ENCODE data around the gene GAS2L1.

GAS2L1 gene

DNA sequence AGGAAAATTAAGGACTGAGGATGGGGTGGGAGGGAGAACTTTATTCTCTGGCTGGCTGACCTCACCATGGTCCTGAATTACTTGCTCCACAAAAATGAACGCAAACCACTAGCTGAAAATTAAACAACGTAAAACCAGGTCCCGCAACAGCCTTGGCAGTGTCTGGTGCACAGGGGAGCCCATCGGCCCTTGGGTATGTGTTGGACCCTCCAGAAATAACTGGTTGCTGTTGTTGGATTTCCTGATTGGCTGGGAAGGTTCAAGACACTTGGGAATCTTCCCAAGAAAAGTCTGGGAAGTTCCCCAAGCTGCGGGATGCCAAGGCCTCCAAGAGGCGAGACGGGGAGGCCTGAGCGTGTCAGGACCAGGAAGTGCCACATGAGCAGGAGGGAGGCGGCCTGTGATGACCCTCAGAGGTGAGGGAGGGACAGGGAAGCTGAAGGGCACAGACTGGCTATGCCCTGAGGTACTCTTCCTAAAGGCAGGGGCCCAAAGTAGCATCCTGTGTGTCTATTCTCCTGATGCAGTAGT is 19.4 kb downstream of the GAS2L1 start:
- in situ Hi-C loops (cut with MboI; ENCODE audit: low sequenced_read_pairs) = no loop called here

DNA sequence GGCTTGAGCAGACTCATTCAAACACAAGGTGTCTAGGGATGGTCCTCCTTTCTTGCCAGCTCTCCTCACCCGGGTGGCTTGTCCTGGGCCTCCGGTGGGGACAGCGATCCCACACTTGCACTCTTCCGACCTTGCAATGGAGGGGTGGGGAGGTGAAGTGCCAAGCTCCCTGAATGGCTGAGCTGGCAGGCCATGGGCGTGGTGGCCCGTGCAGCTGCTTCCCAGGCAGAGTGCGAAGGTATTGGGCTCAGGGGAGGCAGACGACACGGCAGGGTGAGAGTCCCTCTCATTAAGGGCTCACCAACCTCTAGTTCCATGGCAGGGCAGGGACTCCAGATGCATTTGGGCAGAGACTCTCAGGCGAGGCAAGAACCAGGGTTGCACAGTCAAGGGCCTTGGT is 20.0 kb downstream of the GAS2L1 start:
- in situ Hi-C loops (cut with MboI; ENCODE audit: low sequenced_read_pairs) = no loop called here

DNA sequence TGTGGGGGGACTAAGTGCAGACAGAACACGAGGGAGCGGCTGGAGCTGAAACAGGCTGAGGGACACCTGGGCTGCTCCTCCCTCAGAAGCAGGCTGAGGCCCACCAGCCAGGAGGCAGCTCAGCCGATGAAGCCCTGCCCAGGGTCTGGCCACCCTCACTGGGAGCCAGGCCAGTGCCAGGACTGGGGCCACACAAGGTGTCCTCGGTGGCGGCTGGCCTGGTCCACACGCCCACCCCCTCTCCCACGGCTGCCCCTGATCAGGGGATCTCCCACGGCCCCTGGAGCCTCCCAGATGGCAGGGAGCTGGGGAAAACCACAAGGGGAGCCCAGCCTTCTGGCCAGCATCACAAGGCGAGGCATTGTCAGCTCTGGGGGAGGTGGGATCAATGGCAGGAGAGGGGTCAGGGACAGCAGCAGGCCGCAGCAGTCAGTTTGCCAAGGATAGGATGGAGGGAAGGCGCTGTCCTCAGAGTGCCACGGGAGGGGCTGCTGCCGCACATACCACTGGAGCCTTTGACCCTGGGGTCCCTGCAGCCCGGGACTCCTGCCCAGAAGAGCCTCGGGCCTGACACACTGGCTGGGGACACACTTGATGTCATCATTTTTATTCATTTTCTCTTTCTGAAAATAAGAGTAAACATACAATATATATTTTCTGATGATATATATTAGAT is 20.8 kb downstream of the GAS2L1 start:
- in situ Hi-C loops (cut with MboI; ENCODE audit: low sequenced_read_pairs) = no loop called here

DNA sequence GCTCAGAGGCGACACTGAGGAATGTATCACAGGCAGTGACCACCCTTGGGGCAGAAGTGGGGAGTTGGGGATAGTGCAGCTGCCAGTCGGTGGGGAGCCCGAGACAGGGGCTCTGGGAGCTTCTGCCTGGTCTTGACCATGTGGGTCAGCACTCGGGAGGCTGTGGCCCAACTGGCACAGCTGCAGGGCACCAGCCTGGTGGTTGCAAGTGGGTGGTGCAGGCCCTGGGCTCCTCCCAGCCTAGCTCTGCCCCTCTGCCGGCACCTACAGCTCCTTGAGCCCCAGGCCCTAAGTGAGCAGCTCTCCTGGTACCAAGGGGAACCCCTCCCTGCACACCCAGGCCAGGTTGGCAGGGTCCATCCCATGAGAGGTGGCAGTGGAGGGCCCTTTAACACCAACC is 21.6 kb downstream of the GAS2L1 start:
- in situ Hi-C loops (cut with MboI; ENCODE audit: low sequenced_read_pairs) = no loop called here

DNA sequence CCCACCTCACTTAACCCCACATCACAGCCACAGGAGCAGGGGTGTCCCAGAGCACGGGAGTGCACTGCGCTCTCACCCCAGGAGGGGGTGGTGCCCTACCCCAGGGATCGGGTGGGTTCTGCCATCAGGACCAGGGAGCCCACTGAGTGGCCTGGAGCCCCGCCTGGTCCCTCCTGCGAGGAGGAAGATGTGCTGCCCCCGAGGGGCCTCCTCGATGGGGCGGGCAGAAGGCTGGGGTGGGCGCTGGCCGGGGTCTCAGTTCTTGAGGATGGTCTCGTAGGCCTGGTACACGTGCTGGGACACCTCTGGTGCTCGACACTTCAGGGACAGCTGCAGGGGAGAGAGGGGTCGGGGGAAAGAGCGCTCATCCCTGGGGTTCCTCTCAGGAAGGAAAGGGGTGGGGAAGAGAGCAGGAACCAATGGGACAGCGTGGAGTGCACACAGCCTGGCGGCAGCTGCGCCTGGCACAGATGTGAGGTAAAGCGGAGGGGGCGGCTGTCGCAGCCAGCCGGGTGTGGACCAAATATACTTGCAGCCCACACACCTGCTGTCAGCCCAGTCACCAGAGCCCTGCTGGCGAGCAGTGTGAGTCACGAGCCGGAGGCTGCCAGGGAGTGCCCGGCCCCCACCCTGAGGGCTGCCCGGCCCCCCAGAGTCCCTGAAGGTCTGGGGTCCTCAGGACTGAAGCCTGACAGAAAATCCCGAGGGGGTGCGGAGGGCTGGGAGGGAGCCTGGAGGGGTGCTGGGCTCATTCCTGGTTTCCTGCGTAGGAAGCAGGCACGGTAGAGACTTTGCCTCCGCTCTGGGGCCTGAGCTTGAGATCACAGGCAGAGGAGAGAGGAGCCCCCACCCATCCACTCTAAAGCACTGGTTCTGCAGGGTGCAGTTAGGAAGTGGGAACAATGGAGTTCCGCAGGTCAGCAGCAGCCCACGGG is 22.4 kb downstream of the GAS2L1 start:
- in situ Hi-C loops (cut with MboI; ENCODE audit: low sequenced_read_pairs) = no loop called here

DNA sequence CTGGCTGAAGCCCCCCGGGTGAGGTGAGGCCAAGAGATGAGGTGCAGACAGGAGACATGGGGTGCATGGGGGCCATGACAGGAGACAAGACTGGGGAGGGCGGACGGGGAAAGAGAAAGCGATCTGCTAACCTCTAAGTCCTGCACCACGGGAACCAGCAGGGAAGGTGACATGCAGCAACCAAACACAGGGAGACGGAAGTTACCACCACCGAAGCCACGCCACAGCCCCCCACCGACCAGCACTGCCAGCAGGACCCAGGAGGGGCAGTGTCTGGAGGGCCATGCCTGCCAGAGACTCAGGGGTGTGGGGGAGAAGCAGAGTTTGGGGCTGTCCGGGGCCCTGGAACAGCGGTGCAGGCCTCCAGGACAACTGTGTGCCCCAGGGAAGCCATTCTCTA is 23.1 kb downstream of the GAS2L1 start:
- in situ Hi-C loops (cut with MboI; ENCODE audit: low sequenced_read_pairs) = no loop called here

DNA sequence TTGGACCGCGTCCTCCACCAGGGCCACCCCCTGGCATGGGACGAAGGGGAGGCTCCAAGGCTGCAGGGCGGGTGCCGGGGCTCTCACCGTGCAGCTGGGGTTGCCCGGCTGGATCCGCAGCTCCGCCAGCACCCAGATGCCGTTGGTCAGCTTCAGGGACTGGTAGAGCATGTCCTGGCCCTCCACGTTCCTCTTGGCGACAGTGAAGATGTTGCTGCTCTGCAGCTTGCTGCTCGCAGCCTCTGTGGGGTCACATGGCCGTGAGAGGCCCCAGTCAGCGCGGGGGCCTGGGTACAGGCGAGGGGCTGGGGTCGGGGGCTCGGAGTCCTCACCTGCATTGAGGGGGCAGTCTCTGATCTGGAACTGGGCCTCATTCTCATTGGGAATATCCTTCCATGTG is 23.8 kb downstream of the GAS2L1 start:
- in situ Hi-C loops (cut with MboI; ENCODE audit: low sequenced_read_pairs) = no loop called here

DNA sequence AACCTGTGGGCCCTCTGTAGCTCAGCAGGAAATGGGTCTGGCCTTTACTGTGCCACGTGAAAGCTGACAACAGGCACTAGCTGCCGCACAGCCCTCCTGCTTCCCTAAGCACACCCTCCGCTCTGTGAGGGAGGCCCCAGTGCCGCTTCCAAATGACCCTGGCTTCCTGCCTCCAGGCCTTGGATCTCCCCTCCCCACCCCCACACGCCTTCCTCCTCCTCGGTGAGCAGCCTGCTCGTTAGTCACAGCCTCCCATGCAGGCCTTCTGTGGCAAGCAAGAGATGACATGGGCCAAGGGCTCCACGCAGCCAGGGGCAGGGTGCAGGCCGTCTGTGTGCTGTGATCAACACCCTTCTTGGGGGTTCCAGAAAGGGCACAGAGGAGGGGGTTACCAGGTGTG is 24.3 kb downstream of the GAS2L1 start:
- in situ Hi-C loops (cut with MboI; ENCODE audit: low sequenced_read_pairs) = no loop called here

DNA sequence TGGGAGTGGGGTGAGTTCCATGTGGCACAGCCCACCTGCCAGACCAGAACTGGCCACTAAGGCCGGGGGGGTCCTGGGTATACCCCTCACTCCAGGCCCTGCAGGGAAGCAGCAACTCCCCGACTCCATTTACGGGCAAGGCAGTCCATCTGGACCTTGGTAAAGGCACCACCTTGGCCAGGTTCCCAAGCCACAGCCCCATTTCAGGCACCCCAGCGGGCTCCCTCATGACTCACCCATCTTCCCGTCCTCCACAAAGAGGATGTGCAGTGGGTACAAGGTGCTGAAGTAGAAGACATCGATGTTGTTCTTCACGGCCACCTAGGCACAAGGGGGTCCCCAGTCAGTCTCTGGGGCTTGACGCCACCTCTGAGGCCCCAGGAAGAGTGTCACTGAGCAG is 24.8 kb downstream of the GAS2L1 start:
- in situ Hi-C loops (cut with MboI; ENCODE audit: low sequenced_read_pairs) = no loop called here

DNA sequence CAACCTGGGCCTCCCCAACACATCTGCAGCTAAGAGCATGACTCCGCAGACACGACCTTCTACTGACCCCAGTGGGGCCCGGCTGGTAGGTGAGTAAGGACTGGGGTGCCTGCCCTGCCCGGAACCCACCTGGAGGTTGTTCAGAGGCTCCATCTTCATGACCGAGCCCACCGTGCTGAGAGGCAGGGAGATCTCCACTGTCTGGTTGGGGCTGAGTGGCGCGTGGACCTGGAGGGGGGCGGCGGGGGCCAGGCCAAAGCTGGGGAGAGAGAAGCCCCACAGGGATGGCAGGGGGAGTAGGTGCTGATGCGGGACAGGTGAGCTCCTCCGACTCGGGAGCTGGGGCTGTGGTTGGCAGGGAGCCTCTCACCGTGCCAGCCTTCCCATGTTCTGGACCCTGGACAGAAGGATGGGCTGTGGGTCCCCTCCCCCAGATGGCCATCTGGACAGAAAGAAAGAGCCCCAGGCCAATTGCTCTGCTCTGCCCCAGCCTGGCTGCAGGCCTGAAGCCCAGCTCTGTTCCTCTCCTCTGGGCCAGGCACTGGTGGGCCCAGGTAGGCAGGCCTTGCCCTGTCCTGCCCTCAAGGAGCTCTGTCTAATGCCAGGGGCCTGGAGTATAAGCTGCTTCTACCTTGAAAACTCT is 25.3 kb downstream of the GAS2L1 start:
- in situ Hi-C loops (cut with MboI; ENCODE audit: low sequenced_read_pairs) = no loop called here

DNA sequence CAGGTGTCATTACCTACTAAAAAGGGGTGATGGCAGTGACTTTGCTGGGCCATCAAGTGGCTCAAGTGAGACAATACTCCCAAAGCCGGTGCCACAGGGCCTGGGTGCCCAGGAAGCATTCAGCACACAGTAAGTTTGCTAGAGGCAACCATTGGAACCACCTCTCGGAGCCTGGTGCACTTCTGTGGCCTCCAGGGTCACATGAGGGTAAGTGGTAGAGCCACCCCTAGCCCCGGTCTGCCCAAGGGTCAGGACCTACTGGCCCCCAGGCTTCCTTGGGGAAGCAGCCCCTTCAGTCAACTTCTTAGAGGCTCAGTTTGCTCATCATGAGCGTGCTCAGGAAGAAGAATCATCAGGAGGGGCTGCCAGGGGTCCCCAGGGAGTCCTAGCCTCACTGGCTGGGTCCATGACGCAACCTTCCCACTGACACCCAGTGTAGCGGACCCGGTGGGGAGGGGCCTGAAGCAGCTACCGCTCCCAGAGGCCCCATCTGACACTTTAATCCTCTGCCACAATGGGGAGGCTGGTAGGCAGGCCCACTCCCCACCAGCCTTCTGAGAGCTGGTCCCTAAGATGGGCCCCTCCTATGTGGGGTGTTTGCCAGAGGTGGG is 26.5 kb downstream of the GAS2L1 start:
- in situ Hi-C loops (cut with MboI; ENCODE audit: low sequenced_read_pairs) = no loop called here

DNA sequence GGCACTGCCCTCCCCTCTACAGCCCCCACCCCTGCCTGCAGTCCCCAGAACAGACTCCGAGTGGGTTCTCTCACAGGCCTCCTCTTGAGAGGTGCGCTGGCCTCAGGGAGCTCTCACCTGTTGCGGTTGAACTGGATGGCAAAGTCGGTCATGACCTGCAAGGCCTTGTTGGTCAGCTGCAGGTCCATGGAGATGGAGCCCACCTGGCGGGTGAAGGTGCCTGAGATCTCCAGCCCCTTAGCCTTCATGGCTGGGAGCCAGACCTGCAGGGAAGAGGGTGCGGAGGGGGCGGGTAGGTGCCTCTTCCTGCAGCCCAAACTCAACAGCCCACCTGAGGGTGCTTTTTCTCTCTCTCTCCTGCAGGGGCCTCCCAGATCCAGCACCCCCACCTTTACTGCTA is 27.7 kb downstream of the GAS2L1 start:
- in situ Hi-C loops (cut with MboI; ENCODE audit: low sequenced_read_pairs) = no loop called here

DNA sequence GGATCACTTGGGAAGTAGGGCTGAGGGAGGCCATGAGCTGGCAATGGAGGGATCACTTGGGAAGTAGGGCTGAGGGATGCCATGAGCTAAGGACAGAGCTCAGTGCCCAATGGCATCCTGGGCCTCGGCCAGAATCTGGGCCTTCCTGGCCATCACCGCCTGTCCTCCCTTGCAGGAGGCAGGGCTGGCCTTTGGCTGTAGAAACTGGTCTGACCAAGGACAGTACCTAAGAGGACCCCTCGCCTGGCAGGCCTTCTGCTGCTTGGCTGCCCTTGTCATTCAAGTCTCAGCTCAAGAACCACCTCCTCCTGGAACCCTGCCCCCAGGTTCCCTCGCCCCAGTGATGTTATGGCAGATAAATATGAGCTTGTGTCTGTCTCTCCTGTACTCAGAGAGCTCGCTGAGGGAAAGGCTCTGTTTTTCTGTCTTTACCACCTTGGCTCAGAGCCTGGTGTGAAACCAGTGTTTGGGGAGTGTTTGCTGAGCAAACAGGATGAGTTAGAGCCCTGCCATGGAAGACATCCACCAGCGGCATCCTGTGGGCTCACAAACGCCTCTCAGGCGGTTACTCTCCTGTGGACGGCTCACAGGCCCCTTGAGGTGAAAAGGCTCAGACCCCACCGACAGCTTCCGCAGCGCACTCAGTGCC is 28.4 kb downstream of the GAS2L1 start:
- in situ Hi-C loops (cut with MboI; ENCODE audit: low sequenced_read_pairs) = no loop called here

DNA sequence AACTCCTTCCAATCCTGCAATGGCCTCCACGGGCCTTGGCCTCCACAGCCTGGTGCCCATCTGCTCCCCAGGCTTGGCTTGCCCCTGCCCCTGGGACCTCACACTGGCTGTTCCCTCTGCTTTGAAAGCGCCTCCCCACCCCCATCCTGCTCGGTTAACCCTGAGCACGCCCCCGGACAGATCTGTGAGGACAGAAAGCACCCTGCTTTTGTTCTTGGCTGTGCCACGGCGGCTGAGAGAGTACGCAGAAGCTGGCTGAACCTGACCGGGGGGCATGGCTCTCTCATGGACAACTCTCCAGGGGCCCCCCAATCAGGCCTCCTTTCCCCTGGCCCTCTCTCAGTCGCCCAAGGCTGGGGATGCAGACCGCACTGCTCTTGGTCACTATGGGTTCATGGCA is 29.2 kb downstream of the GAS2L1 start:
- in situ Hi-C loops (cut with MboI; ENCODE audit: low sequenced_read_pairs) = no loop called here

DNA sequence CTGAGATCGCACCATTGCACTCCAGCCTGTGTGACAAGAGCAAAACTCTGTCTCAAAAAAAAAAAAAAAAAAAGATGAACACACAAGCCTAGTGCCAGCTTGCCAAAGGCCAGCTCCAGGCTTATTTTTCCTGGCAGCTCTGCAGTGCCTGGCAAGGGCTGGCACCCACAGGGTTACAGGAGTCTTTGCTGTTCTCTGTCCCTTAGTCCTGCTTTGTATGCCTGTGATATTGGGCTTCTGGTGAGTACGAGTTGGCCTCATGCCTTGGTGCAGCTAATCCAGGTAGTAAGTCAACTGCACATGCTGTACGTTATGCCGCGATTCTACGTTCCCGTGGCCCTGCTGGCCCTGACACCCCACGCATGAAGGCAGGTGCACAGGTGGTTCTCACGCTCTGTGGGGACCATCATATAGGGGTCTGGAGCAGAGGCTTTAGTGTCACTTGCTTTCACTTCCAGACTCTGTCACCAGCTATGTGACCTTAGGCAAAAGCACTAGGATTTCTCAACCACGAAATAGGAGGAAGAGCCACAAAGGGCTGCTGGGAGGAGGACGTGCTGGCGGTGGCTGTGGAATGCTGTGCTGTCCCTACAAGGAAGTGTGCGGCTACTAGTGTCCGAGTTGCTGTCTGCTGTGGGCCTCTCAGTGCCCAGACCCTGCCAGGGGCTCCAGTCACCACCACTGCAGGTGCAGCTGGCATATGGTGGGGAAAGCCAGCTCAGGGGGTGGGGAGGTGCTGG is 30.5 kb downstream of the GAS2L1 start:
- in situ Hi-C loops (cut with MboI; ENCODE audit: low sequenced_read_pairs) = no loop called here

DNA sequence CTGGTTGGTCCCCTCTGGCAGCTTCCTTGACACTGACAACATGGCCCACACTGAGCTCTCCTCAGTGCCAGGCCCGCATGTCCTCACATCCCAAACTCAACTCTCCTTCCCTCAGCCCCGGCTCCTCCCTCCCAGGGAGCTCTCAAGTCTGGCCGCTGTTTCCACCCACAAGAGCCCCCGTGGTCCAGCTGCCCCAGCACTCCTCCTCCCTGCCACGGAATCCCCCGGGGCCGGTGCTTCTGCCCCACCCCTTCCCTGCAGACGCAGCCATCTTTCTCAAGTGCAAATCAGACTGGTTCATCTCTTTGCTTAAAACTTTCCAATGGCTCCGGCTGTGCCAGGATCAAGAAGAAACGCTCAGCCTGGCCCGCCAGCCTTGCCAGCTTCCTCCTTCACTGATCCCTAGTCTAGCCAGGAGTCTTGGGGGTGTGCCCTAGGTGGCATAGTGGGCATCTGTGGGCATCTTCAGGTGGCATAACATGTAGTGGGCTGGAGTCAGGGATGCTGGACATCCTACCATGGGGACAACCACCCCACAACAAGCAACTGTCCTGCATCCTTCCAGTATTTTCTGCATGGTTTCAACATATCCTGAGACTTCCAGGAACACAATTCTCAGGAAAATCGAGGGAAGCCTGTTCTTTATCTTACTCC is 31.3 kb downstream of the GAS2L1 start:
- in situ Hi-C loops (cut with MboI; ENCODE audit: low sequenced_read_pairs) = no loop called here

DNA sequence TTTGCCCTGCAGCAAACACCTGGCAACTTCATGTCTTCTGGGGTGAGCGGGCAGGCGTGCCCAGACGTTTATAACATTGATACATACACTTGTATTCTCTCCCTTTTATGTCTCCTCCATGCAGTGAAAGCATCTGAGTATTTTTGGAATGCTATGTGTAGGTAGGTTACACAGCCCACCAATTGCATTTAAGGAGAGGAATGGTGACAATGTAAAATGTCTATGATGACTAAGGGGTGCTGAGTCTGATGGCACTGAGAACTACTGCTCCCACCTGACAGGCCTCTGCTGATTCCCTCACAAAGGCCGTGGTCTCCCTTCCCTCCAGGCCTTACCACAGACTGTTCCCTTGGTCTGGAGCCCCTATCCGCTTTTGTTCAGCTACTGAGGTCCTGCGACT is 31.9 kb downstream of the GAS2L1 start:
- in situ Hi-C loops (cut with MboI; ENCODE audit: low sequenced_read_pairs) = no loop called here

DNA sequence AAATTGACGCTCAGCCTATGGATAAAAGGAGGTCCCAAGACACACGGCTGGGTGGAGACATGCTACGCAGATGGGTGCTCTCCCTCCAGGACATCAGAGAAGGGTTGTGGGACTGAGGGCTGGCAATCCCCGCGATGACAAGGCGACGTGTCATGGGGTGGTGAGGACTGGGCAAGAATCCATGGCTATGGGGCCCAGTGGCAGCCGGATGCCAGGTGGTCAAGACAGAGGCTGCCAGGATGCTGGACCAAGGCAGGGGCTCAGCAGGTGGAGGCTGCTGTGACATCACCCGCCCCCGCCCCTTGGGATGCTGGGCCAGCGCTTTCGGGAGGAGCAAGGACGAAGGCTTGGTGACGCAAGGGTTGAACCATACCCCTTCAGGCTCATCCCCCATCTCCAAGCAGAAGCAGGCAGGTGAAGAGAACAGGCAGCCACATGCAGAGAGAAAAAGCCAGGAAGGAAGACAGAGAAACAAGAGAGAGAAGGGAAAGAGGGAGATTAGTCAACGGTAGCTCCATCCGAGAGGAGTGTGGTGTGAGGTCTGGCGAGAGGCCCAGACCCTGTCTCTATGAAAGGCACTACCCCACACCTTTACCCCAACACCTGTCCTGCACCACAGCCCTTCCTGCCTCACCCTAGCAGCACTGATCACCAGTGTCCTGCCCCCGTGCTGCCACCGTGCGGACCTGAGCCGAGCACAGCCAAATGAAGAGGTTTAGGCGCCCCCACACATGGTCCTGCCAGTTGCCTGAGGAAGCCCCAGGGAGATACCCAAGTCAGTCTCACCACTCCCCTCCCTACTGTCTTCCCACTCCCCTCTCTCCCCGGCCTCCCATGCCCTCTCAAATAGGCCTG is 33.2 kb downstream of the GAS2L1 start:
- in situ Hi-C loops (cut with MboI; ENCODE audit: low sequenced_read_pairs) = no loop called here

DNA sequence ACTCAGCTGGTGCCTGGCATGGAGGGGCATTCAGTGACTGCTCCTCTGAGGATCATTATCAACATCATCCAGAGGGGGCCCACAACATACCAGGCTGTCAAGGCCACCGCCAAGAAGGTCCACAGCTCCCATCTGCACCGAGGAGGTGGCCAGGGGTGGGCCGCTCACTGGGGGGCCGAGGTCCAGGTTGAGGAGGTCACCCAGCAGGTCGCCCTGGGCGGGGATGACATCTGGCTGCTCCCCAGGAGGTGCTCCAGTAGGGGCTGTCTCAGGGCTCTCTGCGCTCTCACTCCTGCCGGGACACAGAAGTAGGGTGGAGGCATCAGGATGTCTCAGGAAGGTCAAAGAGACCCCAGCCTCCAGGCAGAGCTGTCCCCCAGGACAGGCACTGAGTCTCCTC is 34.1 kb downstream of the GAS2L1 start:
- in situ Hi-C loops (cut with MboI; ENCODE audit: low sequenced_read_pairs) = no loop called here
